ENCODE results near the gene SWI5. TPM values are rescaled to one million over a fixed set of nuclear protein-coding genes. Genes with fewer than 3 reads are reported as not detected.
A peak's percentile ranks its signal among the peaks of the same experiment; 100 is the strongest.

SWI5 gene
- total and polyA plus RNA-seq, 9 of the 15 experiments (the other 6 are each of a cell fraction or from before 2014, with no cell fraction given), result 62.8 to 133 (median 95.9) TPM

DNA sequence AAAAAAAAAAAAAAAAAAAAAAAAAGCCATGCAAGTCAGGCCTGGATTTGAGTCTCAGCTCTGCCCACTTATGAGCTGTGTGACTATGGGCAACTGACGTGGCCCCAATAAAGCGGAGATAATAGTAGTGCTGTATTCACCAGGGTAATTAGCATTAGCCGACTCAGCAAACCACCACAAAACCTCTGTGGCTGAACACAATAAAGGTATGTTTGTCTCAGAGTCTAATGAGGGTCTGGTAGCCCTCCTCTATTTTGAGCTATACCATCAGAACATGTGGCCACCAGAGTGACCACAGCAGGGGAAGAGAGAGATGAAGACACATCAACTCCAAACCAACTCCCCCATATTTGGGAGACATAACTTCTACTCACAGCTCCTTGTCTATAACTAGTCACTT lies 15.9 kb downstream of the SWI5 start:
- H2AFZ ChIP-seq (ENCODE audit: low read depth, low read length), result no peak overlapping the region
- WGBS (ENCODE audit: insufficient coverage, low coverage, missing lambda C conversion rate), result 85% methylated on average over 3 of the region's 3 CpGs
- DNase-seq (ENCODE audit: extremely low read depth in 1 of 4, low spot score in 3 of 4) (peak in 2 of 4 experiments; percentile 16 to 17), FAIRE-seq (no peak), ATAC-seq (no peak)
- no peak overlapping the region for H3K27ac ChIP-seq (ENCODE audit: extremely low read depth, low read depth, low read length)
- peaks cover 13% of the 10 kb centered on the region; the same call in 2 of the 3 replicates for H3K36me3 ChIP-seq (ENCODE audit: control insufficient read depth, insufficient read depth, low read length)
- no TSS peak for BruUV-seq (replicated peaks)
- no peak overlapping the region for H3K9ac ChIP-seq (ENCODE audit: insufficient read depth in 1 of 2, low read depth in 2 of 2, low read length in 2 of 2)
- H3K9me3 ChIP-seq (replicated peaks; ENCODE audit: control insufficient read depth, insufficient read depth, low read depth, low read length), result no peaks in the 10 kb centered on the region
- intact Hi-C loops (cut with micrococcal nuclease) (no loop called here), in situ Hi-C loops (cut with MboI) (loop anchor here (25.0 kb wide), 1 partner anchor 1495 kb away; no protein-coding TSS in a partner anchor)
- TF ChIP-seq MAFK (IDR thresholded peaks at IDR 0.05; ENCODE audit: low read length), result peak; percentile 76
- peak; percentile 69 for TF ChIP-seq MAFF (IDR thresholded peaks at IDR 0.05; ENCODE audit: low read length)
- TF ChIP-seq ZNF764 (CRISPR knock-in tag; IDR thresholded peaks at IDR 0.05; ENCODE audit: low read depth), result no peak
- no peak overlapping the region for H3K4me2 ChIP-seq (ENCODE audit: insufficient read depth, low read length)
- no peaks in the 10 kb centered on the region for H3K79me2 ChIP-seq (ENCODE audit: control insufficient read depth, insufficient read depth, low read length)
- H3K27me3 ChIP-seq (ENCODE audit: control insufficient read depth in 2 of 2, insufficient read depth in 2 of 2, low read length in 2 of 2), result no peaks in the 10 kb centered on the region
- H3K4me1 ChIP-seq (replicated peaks in 1 of 2; ENCODE audit: control insufficient read depth in 2 of 2, insufficient read depth in 2 of 2, low read length in 2 of 2), result peaks cover 17 to 24% of the 10 kb centered on the region in 2 experiments
- ChIA-PET POLR2A (interaction anchor here (0.5 to 2.1 kb wide), 12 partner anchors 8 to 1526 kb away, joined by 3 to 11 read pairs (median 4); partner anchors contain the start of genes GOLGA2 and SWI5), CTCF (ENCODE audit: low intra/inter-chr PET ratio) (interaction anchor here (0.6 to 0.7 kb wide), 2 partner anchors 19 to 1446 kb away, joined by 3 read pairs; no protein-coding TSS in a partner anchor)
- H4K20me1 ChIP-seq (replicated peaks; ENCODE audit: control insufficient read depth, insufficient read depth, low read length), result 0 out of 2 replicates have a peak, but pooled peaks cover 3% of the 10 kb centered on the region
- no peak overlapping the region for H3K4me3 ChIP-seq
- peaks cover 5% of the 10 kb centered on the region for H3K9me1 ChIP-seq (ENCODE audit: control insufficient read depth, insufficient read depth, low read length)

DNA sequence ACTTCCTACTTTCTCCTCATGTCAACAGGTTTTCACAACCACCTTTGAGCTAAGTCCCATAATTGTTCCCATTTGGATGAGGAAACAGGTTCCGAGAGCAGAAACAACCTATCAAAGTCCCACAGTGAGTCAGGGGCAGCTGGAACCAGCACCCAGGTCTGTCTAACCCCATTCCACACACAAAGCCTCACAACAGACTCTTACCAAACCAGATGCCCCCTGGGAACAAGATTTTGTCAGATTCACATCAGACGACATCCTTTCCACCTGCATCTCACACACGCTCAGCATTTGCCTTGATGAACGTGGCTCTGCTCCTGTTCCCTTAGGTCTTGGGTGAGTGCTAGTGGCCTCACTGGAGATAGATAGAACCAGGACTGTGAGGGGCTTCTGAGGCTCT lies 17.0 kb downstream of the SWI5 start:
- peaks cover 25 to 34% of the 10 kb centered on the region in 2 experiments for H3K4me1 ChIP-seq (replicated peaks in 1 of 2; ENCODE audit: control insufficient read depth in 2 of 2, insufficient read depth in 2 of 2, low read length in 2 of 2)
- 0 out of 2 replicates have a peak, but pooled peaks cover 4% of the 10 kb centered on the region for H4K20me1 ChIP-seq (replicated peaks; ENCODE audit: control insufficient read depth, insufficient read depth, low read length)
- WGBS (ENCODE audit: insufficient coverage, low coverage, missing lambda C conversion rate), result 51% methylated on average over 4 of the region's 4 CpGs
- in situ Hi-C loops (cut with MboI), result loop anchor here (25.0 kb wide), 1 partner anchor 1494 kb away; no protein-coding TSS in a partner anchor
- no peak for TF ChIP-seq TBL1XR1 (IDR thresholded peaks at IDR 0.05; ENCODE audit: low read length in 2 of 2)
- 0 out of 2 replicates have a peak, but pooled peaks have one; percentile 10 for TF ChIP-seq BHLHE40 (IDR thresholded peaks at IDR 0.05; ENCODE audit: low read length)
- H3K4me2 ChIP-seq (ENCODE audit: insufficient read depth, low read length), result no peak overlapping the region
- ChIA-PET CTCF (ENCODE audit: low intra/inter-chr PET ratio) (no interaction called here), POLR2A (interaction anchor here (0.7 to 2.1 kb wide), 6 partner anchors 7 to 1394 kb away, joined by 3 to 11 read pairs (median 6); partner anchors contain the start of genes GOLGA2 and SWI5)
- peaks cover 8% of the 10 kb centered on the region; the same call in 2 of the 3 replicates for H3K36me3 ChIP-seq (ENCODE audit: control insufficient read depth, insufficient read depth, low read length)
- FAIRE-seq (no peak), ATAC-seq (no peak), DNase-seq (ENCODE audit: extremely low read depth in 1 of 4, low spot score in 3 of 4) (peak in 2 of 4 experiments; percentile 12 to 19)
- intact Hi-C loops (cut with micrococcal nuclease), result no loop called here
- H3K4me3 ChIP-seq, result no peak overlapping the region
- no peak overlapping the region for H2AFZ ChIP-seq (ENCODE audit: low read depth, low read length)
- no peaks in the 10 kb centered on the region for H3K27me3 ChIP-seq (ENCODE audit: control insufficient read depth in 2 of 2, insufficient read depth in 2 of 2, low read length in 2 of 2)
- no peaks in the 10 kb centered on the region for H3K9me3 ChIP-seq (replicated peaks; ENCODE audit: control insufficient read depth, insufficient read depth, low read depth, low read length)
- BruUV-seq (replicated peaks), result no TSS peak
- no peak overlapping the region for H3K9ac ChIP-seq (ENCODE audit: insufficient read depth in 1 of 2, low read depth in 2 of 2, low read length in 2 of 2)
- peaks cover 8% of the 10 kb centered on the region for H3K9me1 ChIP-seq (ENCODE audit: control insufficient read depth, insufficient read depth, low read length)
- H3K79me2 ChIP-seq (ENCODE audit: control insufficient read depth, insufficient read depth, low read length), result no peaks in the 10 kb centered on the region
- H3K27ac ChIP-seq (ENCODE audit: extremely low read depth, low read depth, low read length), result no peak overlapping the region
